DLD1 (cell line): ENCODE data around the gene AXIN2.
"Not testable (repeated sequence)": the region's sequence is repeated elsewhere in the genome, so short reads cannot be mapped to it uniquely, and the experiment has no call there.

Source experiments
- in situ Hi-C: cut with HindIII; loops from 2 replicates; pipeline ENCODE4 v1.10.0; 2017; ENCODE audit warnings: low sequenced_read_pairs

AXIN2 gene

DNA sequence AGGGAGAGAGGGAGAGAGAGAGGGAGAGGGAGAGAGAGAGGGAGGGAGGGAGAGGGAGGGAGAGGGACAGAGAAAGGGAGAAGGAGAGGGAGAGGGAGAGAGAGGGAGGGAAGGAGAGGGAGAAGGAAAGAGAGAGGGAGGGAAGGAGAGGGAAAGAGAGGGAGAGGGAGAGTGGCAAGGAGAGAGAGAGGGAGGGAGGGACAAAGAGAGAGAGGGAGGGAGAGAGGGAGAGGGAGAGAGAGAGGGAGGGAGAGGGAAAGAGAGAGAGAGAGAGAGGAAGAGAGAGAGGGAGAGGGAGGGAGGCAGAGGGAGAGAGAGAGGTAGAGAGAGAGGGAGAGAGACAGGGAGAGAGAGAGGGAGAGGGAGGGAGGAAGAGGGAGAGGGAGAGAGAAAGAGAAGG is 73.5 kb downstream of the AXIN2 start:
- in situ Hi-C loops, result no loop called here

DNA sequence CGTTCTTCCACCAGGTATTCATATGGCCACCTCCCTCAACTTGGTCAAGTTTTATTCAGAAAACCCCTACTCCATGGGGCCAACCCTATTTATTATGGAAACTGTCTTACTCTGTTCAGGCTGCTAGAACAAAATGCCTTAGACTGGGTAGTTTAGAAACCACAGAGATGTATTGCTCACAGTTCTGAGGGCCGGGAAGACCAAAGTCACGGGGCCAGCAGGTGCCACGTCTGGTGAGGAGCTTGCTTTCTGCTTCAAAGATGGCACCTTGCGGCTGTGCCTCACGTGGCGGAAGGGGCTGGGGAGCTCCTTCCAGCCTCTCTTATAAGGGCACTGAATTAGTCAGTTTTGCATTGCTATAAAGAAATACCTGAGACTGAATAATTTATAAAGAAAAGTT is 74.3 kb downstream of the AXIN2 start:
- in situ Hi-C loops, result no loop called here

DNA sequence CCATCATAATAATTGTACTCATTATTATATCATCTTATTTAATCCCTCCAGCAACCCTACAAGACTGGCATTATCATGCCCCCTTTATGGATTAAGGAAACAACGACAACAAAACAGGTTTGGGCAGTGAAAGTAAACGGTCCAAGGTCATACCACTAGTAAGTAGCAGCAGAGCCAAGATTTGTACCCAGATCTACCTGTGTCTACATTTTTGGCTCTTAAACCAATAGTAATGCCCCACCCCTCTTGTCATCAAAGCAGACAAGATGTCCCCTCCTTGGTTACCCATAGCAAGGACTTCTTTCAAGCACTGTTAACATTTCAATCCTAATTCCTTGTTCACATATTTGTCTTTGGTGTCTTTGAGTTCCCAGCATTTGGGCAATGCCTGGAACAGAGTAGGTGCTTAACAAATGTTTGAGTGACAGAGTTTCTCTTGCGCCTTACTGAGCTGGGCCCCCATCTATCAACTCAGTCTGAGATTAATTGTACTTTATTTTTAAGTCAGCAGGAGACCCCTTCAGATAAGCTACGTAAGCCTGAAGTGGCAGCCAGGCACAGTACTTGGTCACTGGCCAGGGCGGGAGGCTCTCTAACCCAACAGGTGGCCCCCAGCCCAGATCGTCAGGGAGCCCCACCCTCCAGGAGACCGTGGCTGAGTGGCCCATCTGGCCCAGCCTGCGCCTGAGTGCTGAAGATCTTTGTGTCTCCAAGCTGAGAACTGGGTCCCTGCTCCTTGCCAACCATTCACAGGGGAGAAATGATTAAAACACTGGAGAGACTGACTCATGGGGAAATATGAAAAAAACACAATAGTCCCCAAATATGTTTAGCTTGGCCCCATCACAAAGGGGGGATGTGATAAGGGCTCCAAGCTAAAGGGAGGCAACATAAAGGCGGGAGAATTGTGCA is 75.8 kb downstream of the AXIN2 start:
- in situ Hi-C loops, result no loop called here

DNA sequence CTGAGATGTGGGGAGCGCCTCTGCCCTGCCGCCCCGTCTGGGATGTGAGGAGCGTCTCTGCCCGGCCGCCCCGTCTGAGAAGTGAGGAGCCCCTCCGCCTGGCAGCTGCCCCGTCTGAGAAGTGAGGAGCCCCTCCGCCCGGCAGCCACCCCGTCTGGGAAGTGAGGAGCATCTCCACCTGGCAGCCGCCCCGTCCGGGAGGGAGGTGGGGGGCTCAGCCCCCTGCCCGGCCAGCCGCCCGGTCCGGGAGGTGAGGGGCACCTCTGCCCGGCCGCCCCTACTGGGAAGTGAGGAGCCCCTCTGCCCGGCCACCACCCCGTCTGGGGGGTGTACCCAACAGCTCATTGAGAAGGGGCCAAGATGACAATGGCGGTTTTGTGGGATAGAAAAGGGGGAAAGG is 77.0 kb downstream of the AXIN2 start:
- in situ Hi-C loops, result not testable (repeated sequence)

DNA sequence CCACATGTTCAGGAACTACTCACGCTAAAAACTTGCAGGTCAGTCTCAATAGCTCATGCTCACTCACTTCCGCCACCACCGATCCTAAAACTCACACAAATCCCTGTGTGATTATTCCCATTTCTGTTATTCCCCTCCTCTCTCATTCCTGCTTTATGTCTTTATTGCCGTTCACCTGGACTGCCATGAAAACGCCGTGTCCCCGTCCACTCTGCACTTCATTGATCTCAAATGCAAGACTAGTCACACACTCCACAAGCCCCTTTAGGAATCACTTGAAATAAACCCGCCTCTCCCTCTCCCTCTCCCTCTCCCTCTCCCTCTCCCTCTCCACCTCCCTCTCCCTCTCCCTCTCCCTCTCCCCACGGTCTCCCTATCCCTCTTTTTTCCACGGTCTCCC is 78.0 kb downstream of the AXIN2 start:
- in situ Hi-C loops, result no loop called here

DNA sequence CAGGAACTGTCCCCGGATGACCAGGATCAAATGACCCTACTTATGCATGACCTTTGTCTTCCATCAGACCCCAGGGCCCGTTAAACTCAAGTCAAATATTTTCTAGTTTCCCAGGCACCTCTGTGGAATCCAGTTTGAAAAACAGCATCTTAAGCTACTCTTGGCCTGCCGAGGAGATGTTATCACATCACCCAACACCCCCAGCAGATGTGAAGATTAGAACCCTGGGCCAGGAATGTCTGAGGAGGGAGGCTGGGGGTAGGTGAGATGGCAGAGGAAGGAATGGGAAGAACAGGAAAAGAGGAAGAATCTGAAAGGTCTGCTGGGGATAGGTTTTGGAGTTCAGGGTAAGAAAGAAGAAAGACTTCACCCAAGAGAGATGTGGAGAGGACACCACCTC is 79.2 kb downstream of the AXIN2 start:
- in situ Hi-C loops, result no loop called here

DNA sequence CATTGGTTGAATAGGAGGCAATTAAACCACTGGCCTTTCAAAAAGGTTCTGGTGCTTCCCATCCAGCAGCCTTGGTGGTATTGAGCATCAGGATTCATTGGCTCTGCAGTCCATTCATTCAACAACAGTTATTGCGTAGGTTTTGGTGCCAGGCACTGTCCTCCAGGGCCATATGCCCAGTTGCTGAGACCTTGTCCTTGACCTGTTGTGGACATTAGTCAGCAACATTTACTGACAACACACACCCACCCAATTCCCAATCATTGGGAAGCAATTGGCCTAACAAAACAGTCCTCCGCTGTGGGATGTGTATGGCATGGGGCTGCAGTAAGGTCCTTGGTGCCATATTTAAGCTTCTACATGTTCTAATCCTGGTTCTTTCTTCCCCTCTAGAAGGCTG is 82.2 kb downstream of the AXIN2 start:
- in situ Hi-C loops, result no loop called here
